AG08395 (cell line): Measurements from ENCODE around the gene TFEC.
"Not testable (repeated sequence)": the region's sequence is repeated elsewhere in the genome, so short reads cannot be mapped to it uniquely, and the experiment has no call there.

ENCODE experiments used
- DNase-seq: peaks from one replicate; pipeline ENCODE4 v3.0.0; 2012; ENCODE audit warnings: mixed read lengths, low spot score

Gene TFEC

GRCh38 chr7:115987486-115987885, 43.1 kb downstream of the TFEC start:
- DNase-seq: no peak

GRCh38 chr7:115984105-115984504, 46.5 kb downstream of the TFEC start:
- no peak for DNase-seq

- no peak for DNase-seq
Observed at GRCh38 chr7:115980159-115980558, 50.4 kb downstream of the TFEC start.

GRCh38 chr7:115976651-115977050, 53.9 kb downstream of the TFEC start:
- DNase-seq: no peak

- no peak for DNase-seq
Observed at GRCh38 chr7:115975766-115976165, 54.8 kb downstream of the TFEC start.

- no peak for DNase-seq
Observed at GRCh38 chr7:115973406-115973805, 57.2 kb downstream of the TFEC start.

- DNase-seq: no peak
Observed at GRCh38 chr7:115971506-115971905, 59.1 kb downstream of the TFEC start.

GRCh38 chr7:115968596-115968995, 62.0 kb downstream of the TFEC start:
- DNase-seq: no peak

- DNase-seq: no peak
Observed at GRCh38 chr7:115968171-115968570, 62.4 kb downstream of the TFEC start.

- DNase-seq: no peak
Observed at GRCh38 chr7:115965796-115966475, 64.6 kb downstream of the TFEC start.

- no peak for DNase-seq
Observed at GRCh38 chr7:115965236-115965635, 65.3 kb downstream of the TFEC start.

GRCh38 chr7:115964799-115965198, 65.8 kb downstream of the TFEC start:
- no peak for DNase-seq

GRCh38 chr7:115962340-115962739, 68.2 kb downstream of the TFEC start:
- DNase-seq: no peak

- no peak for DNase-seq
Observed at GRCh38 chr7:115953592-115954255, 76.8 kb downstream of the TFEC start.

GRCh38 chr7:115952832-115953231, 77.7 kb downstream of the TFEC start:
- DNase-seq: no peak

GRCh38 chr7:115951547-115951946, 79.0 kb downstream of the TFEC start:
- DNase-seq: no peak

- no peak for DNase-seq
Observed at GRCh38 chr7:115941703-115942268, 88.8 kb downstream of the TFEC start.

- DNase-seq: no peak
Observed at GRCh38 chr7:115940460-115941060, 90.0 kb downstream of the TFEC start.

GRCh38 chr7:115937960-115938359, 92.6 kb downstream of the TFEC start:
- DNase-seq: no peak

- no peak for DNase-seq
Observed at GRCh38 chr7:115933471-115933870, 97.1 kb downstream of the TFEC start.

GRCh38 chr7:115932880-115933279, 97.7 kb downstream of the TFEC start:
- DNase-seq: no peak

- not testable (repeated sequence) for DNase-seq
Observed at GRCh38 chr7:115930184-115930583, 100.4 kb downstream of the TFEC start.

GRCh38 chr7:115929736-115930135, 100.8 kb downstream of the TFEC start:
- not testable (repeated sequence) for DNase-seq
